Testis (tissue), 2 donors: Measurements from ENCODE around the gene ZNG1A.
"Not testable (repeated sequence)": the region's sequence is repeated elsewhere in the genome, so short reads cannot be mapped to it uniquely, and the experiment has no call there.

ENCODE experiments used
- POLR2A ChIP-seq: fragments of 450-650 bp; IDR thresholded peaks from one replicate; pipeline ENCODE4 v1.6.1; 2017; ENCODE audit warnings: antibody characterized with exemption, mild to moderate bottlenecking, moderate library complexity
- TF ChIP-seq, protein P1 (sequence below), 3 experiments: fragments of 450-650 bp in 2 of 3; fragments of 200-600 bp in 1 of 3; sonication (generic) in 1 of 3; IDR thresholded peaks; one replicate each; pipeline ENCODE4 v1.5.1; 2016 to 2019; ENCODE audit warnings: antibody characterized with exemption in 3 of 3, mild to moderate bottlenecking in 2 of 3, moderate library complexity in 1 of 3

DNA sequence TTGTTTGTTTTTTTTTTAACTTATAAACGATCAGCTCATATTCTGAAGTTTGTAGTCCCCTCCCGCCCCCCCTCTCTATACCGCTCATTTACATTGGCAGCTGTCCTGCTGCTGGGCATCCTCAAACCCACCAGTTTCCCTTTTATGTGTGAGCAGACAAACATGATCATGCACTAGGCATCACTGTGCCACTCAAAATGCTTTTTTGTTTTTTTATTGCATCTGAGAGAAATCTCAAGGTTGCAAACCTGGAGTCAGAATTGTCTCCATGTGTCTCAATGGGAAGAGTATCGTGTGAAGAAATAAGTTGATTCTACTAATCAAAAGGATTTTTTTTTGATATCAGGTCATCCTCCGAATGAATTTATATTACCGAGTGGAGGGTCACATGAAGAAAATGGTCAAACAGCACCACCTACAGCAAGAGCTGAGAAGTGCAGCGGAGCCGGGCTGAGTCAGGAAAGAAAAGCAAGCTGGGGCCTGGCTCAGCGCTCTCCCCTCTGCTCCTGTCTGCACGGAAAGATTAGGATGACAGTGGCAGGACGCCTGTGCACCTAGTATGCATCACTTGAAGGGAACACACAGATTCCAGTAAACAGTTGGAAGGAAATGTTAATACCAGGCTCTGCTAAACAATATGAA lies 90.3 kb downstream of the ZNG1A start:
- TF ChIP-seq POLR2A: not testable (repeated sequence)
- TF ChIP-seq, protein P1, sequence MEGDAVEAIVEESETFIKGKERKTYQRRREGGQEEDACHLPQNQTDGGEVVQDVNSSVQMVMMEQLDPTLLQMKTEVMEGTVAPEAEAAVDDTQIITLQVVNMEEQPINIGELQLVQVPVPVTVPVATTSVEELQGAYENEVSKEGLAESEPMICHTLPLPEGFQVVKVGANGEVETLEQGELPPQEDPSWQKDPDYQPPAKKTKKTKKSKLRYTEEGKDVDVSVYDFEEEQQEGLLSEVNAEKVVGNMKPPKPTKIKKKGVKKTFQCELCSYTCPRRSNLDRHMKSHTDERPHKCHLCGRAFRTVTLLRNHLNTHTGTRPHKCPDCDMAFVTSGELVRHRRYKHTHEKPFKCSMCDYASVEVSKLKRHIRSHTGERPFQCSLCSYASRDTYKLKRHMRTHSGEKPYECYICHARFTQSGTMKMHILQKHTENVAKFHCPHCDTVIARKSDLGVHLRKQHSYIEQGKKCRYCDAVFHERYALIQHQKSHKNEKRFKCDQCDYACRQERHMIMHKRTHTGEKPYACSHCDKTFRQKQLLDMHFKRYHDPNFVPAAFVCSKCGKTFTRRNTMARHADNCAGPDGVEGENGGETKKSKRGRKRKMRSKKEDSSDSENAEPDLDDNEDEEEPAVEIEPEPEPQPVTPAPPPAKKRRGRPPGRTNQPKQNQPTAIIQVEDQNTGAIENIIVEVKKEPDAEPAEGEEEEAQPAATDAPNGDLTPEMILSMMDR (IDR thresholded peaks at IDR 0.05): not testable (repeated sequence)
